ENCODE measurements around the gene MTMR4.
"Not testable (repeated sequence)": the region's sequence is repeated elsewhere in the genome, so short reads cannot be mapped to it uniquely, and the experiment has no call there.

The MTMR4 gene

GRCh38 chr17:58521680-58522079, 7.2 kb upstream of the MTMR4 start:
- DNase-seq, result no peak

- peak; percentile 45 for DNase-seq
These were observed 6.5 kb upstream of the MTMR4 start for GRCh38 chr17:58520843-58521430.

- DNase-seq, result peak; percentile 100
These were observed 3.6 kb upstream of the MTMR4 start for GRCh38 chr17:58517928-58518609.

GRCh38 chr17:58517378-58517927, 3.0 kb upstream of the MTMR4 start:
- DNase-seq, result no peak

- no peak for DNase-seq
These were observed 2.4 kb upstream of the MTMR4 start for GRCh38 chr17:58516644-58517377.

- DNase-seq, result no peak
These were observed 848 bp upstream of the MTMR4 start for GRCh38 chr17:58515286-58515685.

- DNase-seq, result no peak
These were observed 326 bp upstream of the MTMR4 start for GRCh38 chr17:58514770-58515157.

GRCh38 chr17:58513267-58513964, 1.0 kb downstream of the MTMR4 start:
- no peak for DNase-seq

- DNase-seq, result no peak
These were observed 4.4 kb downstream of the MTMR4 start for GRCh38 chr17:58510075-58510474.

- no peak for DNase-seq
These were observed 5.9 kb downstream of the MTMR4 start for GRCh38 chr17:58508341-58509067.

GRCh38 chr17:58507123-58507634, 7.3 kb downstream of the MTMR4 start:
- no peak for DNase-seq

GRCh38 chr17:58506354-58507080, 7.9 kb downstream of the MTMR4 start:
- no peak for DNase-seq

- DNase-seq, result no peak
These were observed 9.5 kb downstream of the MTMR4 start for GRCh38 chr17:58504826-58505351.

GRCh38 chr17:58503866-58504265, 10.6 kb downstream of the MTMR4 start:
- DNase-seq, result no peak

- not testable (repeated sequence) for DNase-seq
These were observed 11.3 kb downstream of the MTMR4 start for GRCh38 chr17:58503134-58503533.

GRCh38 chr17:58501451-58501850, 13.0 kb downstream of the MTMR4 start:
- no peak for DNase-seq

GRCh38 chr17:58498177-58498828, 16.1 kb downstream of the MTMR4 start:
- no peak for DNase-seq

GRCh38 chr17:58493506-58493905, 20.9 kb downstream of the MTMR4 start:
- DNase-seq, result no peak

- no peak for DNase-seq
These were observed 22.0 kb downstream of the MTMR4 start for GRCh38 chr17:58492238-58493121.
